ENCODE measurements around the gene PPP3R2. TPM values are rescaled to one million over a fixed set of nuclear protein-coding genes. Genes with fewer than 3 reads are reported as not detected.

Gene PPP3R2
- total RNA-seq, 1 experiment from 2014 or later = not detected

DNA sequence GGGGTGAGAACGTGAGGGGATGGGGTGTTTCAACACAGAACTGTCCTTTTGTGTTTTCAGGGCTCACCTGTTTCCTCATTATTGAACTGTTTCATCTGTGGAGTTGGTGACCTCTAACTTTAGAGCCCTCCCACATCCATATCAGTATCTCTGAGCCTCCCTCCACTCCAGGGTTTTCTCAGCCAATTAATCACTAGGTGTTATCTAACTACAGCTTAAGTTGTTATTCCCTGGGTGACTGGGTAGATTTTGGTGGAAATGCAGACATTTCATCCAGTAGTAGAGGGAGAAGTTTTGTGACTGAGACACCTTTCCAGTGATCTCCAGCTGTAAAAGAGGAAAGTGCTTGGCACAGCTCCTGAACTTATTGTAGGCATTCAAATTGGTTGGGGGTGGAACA lies 23.7 kb downstream of the PPP3R2 start:
- no peak overlapping the region for H3K9ac ChIP-seq (ENCODE audit: low read length)
- H3K27ac ChIP-seq (ENCODE audit: low read depth, low read length) = no peak overlapping the region
- no peaks in the 10 kb centered on the region for H3K79me2 ChIP-seq (ENCODE audit: insufficient read depth, low read length)
- no peaks in the 10 kb centered on the region; a peak in 2 of 4 replicates for H3K36me3 ChIP-seq (ENCODE audit: control insufficient read depth in 1 of 2, insufficient read depth in 2 of 2, low read length in 2 of 2)
- no peak overlapping the region for H2AFZ ChIP-seq (ENCODE audit: low read depth, low read length, poor library complexity, severe bottlenecking)
- H4K20me1 ChIP-seq (ENCODE audit: insufficient read depth) = no peaks in the 10 kb centered on the region
- ATAC-seq (no peak), DNase-seq (ENCODE audit: low read depth, low spot score) (no peak)
- no peaks in the 10 kb centered on the region for H3K4me1 ChIP-seq (ENCODE audit: control insufficient read depth in 1 of 2, insufficient read depth in 2 of 2, low read length in 2 of 2)
- no peak overlapping the region for H3K4me3 ChIP-seq (replicated peaks in 1 of 2; ENCODE audit: low read depth in 1 of 2, low read length in 2 of 2)
- no peaks in the 10 kb centered on the region for H3K9me3 ChIP-seq (ENCODE audit: control insufficient read depth in 1 of 2, insufficient read depth in 1 of 2, low read depth in 1 of 2, low read length in 2 of 2)
- no peaks in the 10 kb centered on the region for H3K9me2 ChIP-seq (ENCODE audit: insufficient read depth)
- BruUV-seq (replicated peaks) = no TSS peak
- TF ChIP-seq FOSL1 (IDR thresholded peaks at IDR 0.05; ENCODE audit: low read depth) = no peak
- TF ChIP-seq ELF1 (IDR thresholded peaks at IDR 0.05; ENCODE audit: borderline replicate concordance, low read depth) = no peak
- TF ChIP-seq EZH2phosphoT487 (IDR thresholded peaks at IDR 0.05; ENCODE audit: borderline replicate concordance) = no peak
- TF ChIP-seq TCF7L2 (IDR thresholded peaks at IDR 0.05; ENCODE audit: borderline replicate concordance, extremely low read depth, insufficient read depth, insufficient read length) = no peak
- TF ChIP-seq, protein P1, sequence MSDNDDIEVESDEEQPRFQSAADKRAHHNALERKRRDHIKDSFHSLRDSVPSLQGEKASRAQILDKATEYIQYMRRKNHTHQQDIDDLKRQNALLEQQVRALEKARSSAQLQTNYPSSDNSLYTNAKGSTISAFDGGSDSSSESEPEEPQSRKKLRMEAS (IDR thresholded peaks at IDR 0.05) = no peak
- intact Hi-C loops (cut with micrococcal nuclease) = no loop called here
- ChIA-PET POLR2A (no interaction called here), RAD21 (ENCODE audit: low non-redundant PET in 1 of 2, low total read pairs in 2 of 2, uncharacterized antibody in 2 of 2, unreplicated experiment in 2 of 2) (no interaction called here), CTCF (no interaction called here)
- H3K27me3 ChIP-seq (ENCODE audit: insufficient read depth, low read length) = no peaks in the 10 kb centered on the region
- H3K4me2 ChIP-seq (ENCODE audit: low read length) = no peak overlapping the region

DNA sequence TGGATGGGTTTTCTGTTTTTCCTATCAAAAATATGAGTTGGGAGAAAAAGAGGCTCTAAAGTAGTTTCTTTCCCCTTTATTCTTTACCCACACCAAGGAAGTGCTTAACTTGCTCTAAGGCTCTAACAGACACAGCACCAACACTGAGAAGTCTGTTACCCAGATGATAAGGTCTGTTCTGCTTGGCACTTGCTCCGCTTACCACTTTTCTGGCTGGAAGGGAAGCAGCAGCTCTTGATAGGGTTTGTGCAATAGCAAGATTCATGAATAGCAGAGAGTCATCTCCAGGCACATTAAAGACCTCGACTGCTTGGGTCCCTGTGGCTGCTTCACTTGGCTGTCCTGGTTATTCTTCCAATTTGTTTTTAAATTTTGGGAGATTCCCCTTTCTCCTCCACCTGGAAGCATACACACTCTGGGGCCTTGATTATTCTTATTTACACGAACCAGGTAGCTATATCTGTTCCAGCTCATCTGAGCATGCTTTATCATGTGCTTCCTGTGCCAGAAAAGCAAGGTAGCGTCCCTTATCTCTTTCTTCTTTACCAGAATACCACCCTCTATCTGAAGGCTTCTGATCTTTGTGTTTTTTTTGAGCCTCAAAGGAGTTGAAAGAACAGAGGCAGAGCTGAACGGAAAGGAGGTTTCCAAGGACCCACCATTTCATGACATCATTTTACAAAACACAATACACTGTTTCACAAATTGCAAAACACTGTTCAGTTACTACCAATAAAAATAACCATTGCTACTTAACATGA lies 24.8 kb downstream of the PPP3R2 start:
- intact Hi-C loops (cut with micrococcal nuclease) = no loop called here
- no peak overlapping the region for H2AFZ ChIP-seq (ENCODE audit: low read depth, low read length, poor library complexity, severe bottlenecking)

More for the DNA sequence above, 24.8 kb downstream of the PPP3R2 start:
- no peaks in the 10 kb centered on the region for H3K9me2 ChIP-seq (ENCODE audit: insufficient read depth)
- no peak overlapping the region for H3K4me2 ChIP-seq (ENCODE audit: low read length)
- no peak for ATAC-seq
- H3K27ac ChIP-seq (ENCODE audit: low read depth, low read length) = no peak overlapping the region
- BruUV-seq (replicated peaks) = no TSS peak
- ChIA-PET CTCF (interaction anchor here (0.9 kb wide), 1 partner anchor 121 kb away, joined by 3 read pairs; no protein-coding TSS in a partner anchor), RAD21 (ENCODE audit: low non-redundant PET in 1 of 2, low total read pairs in 2 of 2, uncharacterized antibody in 2 of 2, unreplicated experiment in 2 of 2) (no interaction called here), POLR2A (no interaction called here)
- no peaks in the 10 kb centered on the region for H3K27me3 ChIP-seq (ENCODE audit: insufficient read depth, low read length)
- H3K9ac ChIP-seq (ENCODE audit: low read length) = no peak overlapping the region
- DNase-seq (ENCODE audit: low read depth, low spot score) = no peak
- H3K36me3 ChIP-seq (ENCODE audit: control insufficient read depth in 1 of 2, insufficient read depth in 2 of 2, low read length in 2 of 2) = peaks cover 0 to 7% of the 10 kb centered on the region in 2 experiments; a peak in 3 of 4 replicates
- no peaks in the 10 kb centered on the region for H3K79me2 ChIP-seq (ENCODE audit: insufficient read depth, low read length)
- H3K4me1 ChIP-seq (ENCODE audit: control insufficient read depth in 1 of 2, insufficient read depth in 2 of 2, low read length in 2 of 2) = no peaks in the 10 kb centered on the region
- H3K4me3 ChIP-seq (replicated peaks in 1 of 2; ENCODE audit: low read depth in 1 of 2, low read length in 2 of 2) = no peak overlapping the region
- H4K20me1 ChIP-seq (ENCODE audit: insufficient read depth) = no peaks in the 10 kb centered on the region
- TF ChIP-seq, protein P1 (IDR thresholded peaks at IDR 0.05) = no peak
- no peak for TF ChIP-seq SRF (IDR thresholded peaks at IDR 0.05; ENCODE audit: low read depth)
- no peak for TF ChIP-seq YY1 (IDR thresholded peaks at IDR 0.05; ENCODE audit: extremely low read depth, insufficient replicate concordance, low read depth, low read length)
- TF ChIP-seq ZNF274 (IDR thresholded peaks at IDR 0.05; ENCODE audit: low read depth, low read length) = no peak
- no peak for TF ChIP-seq CEBPB (IDR thresholded peaks at IDR 0.05; ENCODE audit: low read depth)
- no peak for TF ChIP-seq JUND (IDR thresholded peaks at IDR 0.05)
- no peak for TF ChIP-seq FOSL1 (IDR thresholded peaks at IDR 0.05; ENCODE audit: low read depth)
- no peak for TF ChIP-seq ZFX (IDR thresholded peaks at IDR 0.05)
- TF ChIP-seq EZH2 (IDR thresholded peaks at IDR 0.05) = no peak
- TF ChIP-seq, protein P2, sequence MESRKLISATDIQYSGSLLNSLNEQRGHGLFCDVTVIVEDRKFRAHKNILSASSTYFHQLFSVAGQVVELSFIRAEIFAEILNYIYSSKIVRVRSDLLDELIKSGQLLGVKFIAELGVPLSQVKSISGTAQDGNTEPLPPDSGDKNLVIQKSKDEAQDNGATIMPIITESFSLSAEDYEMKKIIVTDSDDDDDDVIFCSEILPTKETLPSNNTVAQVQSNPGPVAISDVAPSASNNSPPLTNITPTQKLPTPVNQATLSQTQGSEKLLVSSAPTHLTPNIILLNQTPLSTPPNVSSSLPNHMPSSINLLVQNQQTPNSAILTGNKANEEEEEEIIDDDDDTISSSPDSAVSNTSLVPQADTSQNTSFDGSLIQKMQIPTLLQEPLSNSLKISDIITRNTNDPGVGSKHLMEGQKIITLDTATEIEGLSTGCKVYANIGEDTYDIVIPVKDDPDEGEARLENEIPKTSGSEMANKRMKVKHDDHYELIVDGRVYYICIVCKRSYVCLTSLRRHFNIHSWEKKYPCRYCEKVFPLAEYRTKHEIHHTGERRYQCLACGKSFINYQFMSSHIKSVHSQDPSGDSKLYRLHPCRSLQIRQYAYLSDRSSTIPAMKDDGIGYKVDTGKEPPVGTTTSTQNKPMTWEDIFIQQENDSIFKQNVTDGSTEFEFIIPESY (IDR thresholded peaks at IDR 0.05; ENCODE audit: extremely low read depth, insufficient replicate concordance, low read length) = no peak
- no peaks in the 10 kb centered on the region for H3K9me3 ChIP-seq (ENCODE audit: control insufficient read depth in 1 of 2, insufficient read depth in 1 of 2, low read depth in 1 of 2, low read length in 2 of 2)

Data from HCT116 (cell line).